IMR-90 (cell line): Measurements from ENCODE around the gene B3GAT1. TPM values are rescaled to one million over a fixed set of nuclear protein-coding genes. Genes with fewer than 3 reads are reported as not detected.

Experiments used
- ATAC-seq: fragments of 200-7000 bp; cut with Tn5 transposase; 2 replicates; pipeline ENCODE4 v1.9.1; 2020; ENCODE audit warnings: low read depth, mild to moderate bottlenecking, moderate library complexity
- BruUV-seq: library from RNA; stranded (reverse); fragments of 400-500 nt; replicated peaks from 2 replicates; lab custom pipeline; 2021; lab: Mats Ljungman, UMichigan
- CTCF ChIA-PET: fragments of 300-600 bp; formaldehyde crosslinking; extraction: SDS; loops from one replicate; lab custom pipeline; 2021; ENCODE audit warnings: antibody characterized with exemption; lab: Yijun Ruan, JAX
- POLR2A ChIA-PET: fragments of 300-600 bp; sonication (Branson Sonifier 250); formaldehyde crosslinking; loops from one replicate; lab custom pipeline; 2022; ENCODE audit warnings: antibody characterized with exemption; ENCODE audit not compliant: unreplicated experiment; lab: Charles Lee
- DNase-seq: peaks from one replicate; pipeline ENCODE4 v3.0.0; 2013
- H2AFZ ChIP-seq: replicated peaks from 2 replicates; pipeline ENCODE3; 2013; ENCODE audit warnings: low read length, mild to moderate bottlenecking; ENCODE audit not compliant: poor library complexity
- H2AK5ac ChIP-seq: 2 replicates; pipeline ENCODE4 v1.6.1; 2013; ENCODE audit warnings: low read depth, low read length, inconsistent platforms
- H2AK9ac ChIP-seq: replicated peaks from 2 replicates; pipeline ENCODE3; 2013; ENCODE audit warnings: mild to moderate bottlenecking, low read depth, low read length, moderate library complexity; ENCODE audit not compliant: poor library complexity
- H2BK120ac ChIP-seq: 2 replicates; pipeline ENCODE4 v1.6.1; 2013; ENCODE audit warnings: low read depth, low read length, inconsistent platforms
- H2BK15ac ChIP-seq: 3 replicates; pipeline ENCODE4 v1.6.1; 2013; ENCODE audit warnings: low read depth, low read length, inconsistent platforms
- H2BK20ac ChIP-seq: 2 replicates; pipeline ENCODE4 v1.6.1; 2013; ENCODE audit warnings: low read depth, mild to moderate bottlenecking, inconsistent platforms, low read length, moderate library complexity
- H2BK5ac ChIP-seq: 2 replicates; pipeline ENCODE4 v1.6.1; 2013; ENCODE audit warnings: mild to moderate bottlenecking, low read depth, low read length, inconsistent platforms; ENCODE audit not compliant: poor library complexity, severe bottlenecking
- H3K14ac ChIP-seq: replicated peaks from 2 replicates; pipeline ENCODE4 v1.6.1; 2013; ENCODE audit warnings: low read depth, low read length, inconsistent platforms
- H3K18ac ChIP-seq: 2 replicates; pipeline ENCODE4 v1.6.1; 2013; ENCODE audit warnings: low read depth, low read length, control low read depth
- H3K23ac ChIP-seq: 2 replicates; pipeline ENCODE4 v1.6.1; 2013; ENCODE audit warnings: low read depth, low read length, inconsistent platforms
- H3K27ac ChIP-seq: 2 replicates; pipeline ENCODE4 v1.5.1; 2013; ENCODE audit warnings: mild to moderate bottlenecking, control low read depth, low read length; ENCODE audit not compliant: insufficient read depth
- H3K27me3 ChIP-seq: 2 replicates; pipeline ENCODE4 v1.6.1; 2013; ENCODE audit warnings: low read length; ENCODE audit not compliant: control insufficient read depth, insufficient read depth
- H3K36me3 ChIP-seq: 2 replicates; pipeline ENCODE4 v1.6.1; 2013; ENCODE audit warnings: low read length, mixed read lengths; ENCODE audit not compliant: control insufficient read depth, insufficient read depth
- H3K4ac ChIP-seq: 2 replicates; pipeline ENCODE4 v1.6.1; 2013; ENCODE audit warnings: low read depth, low read length, inconsistent platforms
- H3K4me1 ChIP-seq: 2 replicates; pipeline ENCODE4 v1.6.1; 2013; ENCODE audit warnings: low read length, mixed read lengths; ENCODE audit not compliant: control insufficient read depth, insufficient read depth
- H3K4me2 ChIP-seq: 2 replicates; pipeline ENCODE4 v1.6.1; 2013; ENCODE audit warnings: low read depth, mild to moderate bottlenecking, control low read depth, low read length, moderate library complexity
- H3K4me3 ChIP-seq: 2 replicates; pipeline ENCODE4 v1.5.1; 2013; ENCODE audit warnings: low read depth, mild to moderate bottlenecking, control low read depth, low read length, moderate library complexity; ENCODE audit not compliant: insufficient read depth
- H3K56ac ChIP-seq: 2 replicates; pipeline ENCODE4 v1.6.1; 2013; ENCODE audit warnings: low read length, inconsistent platforms; ENCODE audit not compliant: insufficient read depth; ENCODE audit errors: extremely low read depth
- H3K79me1 ChIP-seq, 2 experiments: 2 replicates each; pipeline ENCODE4 v1.6.1; 2013; ENCODE audit warnings: low read length in 2 of 2, inconsistent platforms in 1 of 2, low read depth in 1 of 2
- H3K9ac ChIP-seq: 2 replicates; pipeline ENCODE4 v1.6.1; 2013; ENCODE audit warnings: low read depth, low read length, control low read depth
- H3K9me1 ChIP-seq: 2 replicates; pipeline ENCODE4 v1.6.1; 2013; ENCODE audit warnings: low read length, inconsistent platforms; ENCODE audit not compliant: insufficient read depth
- H3K9me3 ChIP-seq: 2 replicates; pipeline ENCODE4 v1.6.1; 2013; ENCODE audit warnings: low read length; ENCODE audit not compliant: control insufficient read depth, insufficient read depth
- H4K20me1 ChIP-seq: 2 replicates; pipeline ENCODE4 v1.6.1; 2013; ENCODE audit warnings: low read length, inconsistent platforms; ENCODE audit not compliant: insufficient read depth
- H4K5ac ChIP-seq: 2 replicates; pipeline ENCODE4 v1.6.1; 2013; ENCODE audit warnings: mild to moderate bottlenecking, low read depth, low read length, control low read depth
- H4K8ac ChIP-seq, 2 experiments: 2 replicates each; pipeline ENCODE4 v1.6.1; 2013; ENCODE audit warnings: low read depth in 2 of 2, low read length in 2 of 2, control low read depth in 1 of 2, inconsistent platforms in 1 of 2
- H4K91ac ChIP-seq: 2 replicates; pipeline ENCODE4 v1.6.1; 2013; ENCODE audit warnings: low read depth, low read length, inconsistent platforms; ENCODE audit not compliant: insufficient read depth
- BHLHE40 ChIP-seq: fragments of 150-350 bp; IDR thresholded peaks from 2 replicates; pipeline ENCODE4 v1.6.1; 2016; ENCODE audit warnings: mild to moderate bottlenecking, low read depth, low read length
- CEBPB ChIP-seq: IDR thresholded peaks from 2 replicates; pipeline ENCODE4 v1.6.1; 2012; ENCODE audit warnings: low read depth, low read length, improper control_type of control experiment
- CHD1 ChIP-seq: IDR thresholded peaks from 2 replicates; pipeline ENCODE4 v1.6.1; 2012; ENCODE audit warnings: low read depth, low read length, improper control_type of control experiment
- FOS ChIP-seq: fragments of 150-350 bp; IDR thresholded peaks from 2 replicates; pipeline ENCODE4 v1.6.1; 2016; ENCODE audit warnings: low read depth, low read length
- MAFK ChIP-seq: IDR thresholded peaks from 2 replicates; pipeline ENCODE4 v1.6.1; 2012; ENCODE audit warnings: low read depth, low read length, improper control_type of control experiment
- MAZ ChIP-seq: IDR thresholded peaks from 2 replicates; pipeline ENCODE4 v1.6.1; 2012; ENCODE audit warnings: low read depth, mild to moderate bottlenecking, low read length, improper control_type of control experiment, moderate library complexity, borderline replicate concordance
- MXI1 ChIP-seq: IDR thresholded peaks from 2 replicates; pipeline ENCODE4 v1.6.1; 2012; ENCODE audit warnings: low read depth, mild to moderate bottlenecking, low read length, moderate library complexity, borderline replicate concordance
- NFE2L2 ChIP-seq: fragments of 150-350 bp; IDR thresholded peaks from 2 replicates; pipeline ENCODE4 v1.6.1; 2016; ENCODE audit warnings: low read depth, mild to moderate bottlenecking, low read length
- POLR2A ChIP-seq: IDR thresholded peaks from 2 replicates; pipeline ENCODE4 v1.6.1; 2012; ENCODE audit warnings: mild to moderate bottlenecking, low read depth, low read length
- RAD21 ChIP-seq: IDR thresholded peaks from 2 replicates; pipeline ENCODE4 v1.6.1; 2012; ENCODE audit warnings: low read length, improper control_type of control experiment
- RCOR1 ChIP-seq: IDR thresholded peaks from 2 replicates; pipeline ENCODE4 v1.6.1; 2012; ENCODE audit warnings: mild to moderate bottlenecking, low read length, improper control_type of control experiment; ENCODE audit not compliant: insufficient replicate concordance
- RFX5 ChIP-seq: IDR thresholded peaks from 2 replicates; pipeline ENCODE4 v1.8.0; 2012; ENCODE audit warnings: low read depth, mild to moderate bottlenecking, low read length, moderate library complexity
- SMC3 ChIP-seq: fragments of 150-350 bp; IDR thresholded peaks from 2 replicates; pipeline ENCODE4 v1.6.1; 2016; ENCODE audit warnings: low read depth, mild to moderate bottlenecking, antibody characterized with exemption, low read length, moderate library complexity
- WGBS, 2 experiments: methylation state at CpG; one replicate each; pipeline versions ENCODE4 v1.1.5 to v1.1.7; 2013; ENCODE audit warnings: missing lambda C conversion rate in 2 of 2; ENCODE audit not compliant: insufficient read length in 1 of 2; ENCODE audit errors: extremely low coverage in 2 of 2; 5-methylcytosine and 5-hydroxymethylcytosine counted together
- dilution Hi-C: fragments of 300-500 bp; cut with HindIII; formaldehyde crosslinking; loops from one replicate; pipeline ENCODE4 v1.14.3; 2018; ENCODE audit warnings: low sequenced_read_pairs; ENCODE audit not compliant: unreplicated experiment
- in situ Hi-C: fragments of 300-500 bp; cut with MboI; formaldehyde crosslinking; loops from 3 replicates; pipeline ENCODE4 v1.14.3; 2019; ENCODE audit warnings: low sequenced_read_pairs, inconsistent platforms, mixed read lengths
- intact Hi-C: fragments of 100-400 bp; cut with micrococcal nuclease; formaldehyde crosslinking; loops from 2 replicates; pipeline ENCODE4 v1.10.0; 2022
- polyA plus RNA-seq, 3 experiments: library from polyadenylated mRNA; depleted of rRNA; stranded (reverse); fragments of >200 nt; gene quantifications; 2 replicates each; pipeline ENCODE4 v1.2.3, GENCODE V29; 2012; ENCODE audit warnings: low replicate concordance in 1 of 3
- total RNA-seq: library from RNA; depleted of rRNA; stranded (reverse); fragments of >200 nt; gene quantifications from 2 replicates; pipeline ENCODE4 v1.2.3, GENCODE V29; 2012
- TF ChIP-seq, protein P1 (sequence below): conservative IDR thresholded peaks from 2 replicates; pipeline ENCODE4 v1.5.1; 2012; ENCODE audit warnings: mild to moderate bottlenecking, low read depth, low read length, improper control_type of control experiment
- TF ChIP-seq, protein P2 (sequence below): fragments of 150-350 bp; IDR thresholded peaks from 2 replicates; pipeline ENCODE4 v1.6.1; 2017; ENCODE audit warnings: mild to moderate bottlenecking, antibody characterized with exemption, low read length, low read depth
- TF ChIP-seq, protein P3 (sequence below): fragments of 150-350 bp; IDR thresholded peaks from 2 replicates; pipeline ENCODE4 v1.6.1; 2016; ENCODE audit warnings: low read depth, mild to moderate bottlenecking, low read length, moderate library complexity, borderline replicate concordance

B3GAT1 gene
- total and polyA plus RNA-seq, 2 of the 4 experiments (the other 2 are of a cell fraction): not detected

DNA sequence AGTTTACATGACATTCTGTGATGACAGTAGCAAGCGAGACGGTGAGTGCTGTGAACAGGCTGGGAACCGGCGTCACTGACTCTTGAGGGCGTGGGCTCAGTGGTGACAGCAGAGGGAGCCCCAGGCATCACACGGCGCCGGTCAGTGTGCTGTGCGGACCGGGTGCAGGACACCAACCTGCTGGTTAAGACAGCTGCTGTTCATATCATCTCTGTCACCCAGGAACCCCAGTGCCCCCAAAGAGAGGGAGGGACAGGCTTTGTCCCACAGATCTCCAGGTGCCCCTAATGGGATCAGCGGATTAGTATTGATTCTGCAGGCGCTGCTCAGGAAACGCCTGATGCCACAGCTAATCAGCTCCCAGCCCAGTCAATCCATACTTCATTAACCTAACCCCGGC lies 18.4 kb downstream of the B3GAT1 start:
- ChIA-PET CTCF (no interaction called here), POLR2A (no interaction called here)
- no peak overlapping the region for H2AK5ac ChIP-seq
- H3K18ac ChIP-seq: no peak overlapping the region
- no peak overlapping the region for H2BK15ac ChIP-seq
- H3K9me3 ChIP-seq: peaks cover 54% of the 10 kb centered on the region
- H2BK120ac ChIP-seq: no peak overlapping the region
- no peak overlapping the region for H4K5ac ChIP-seq
- H3K4me1 ChIP-seq: no peaks in the 10 kb centered on the region
- H3K79me1 ChIP-seq: no peaks in the 10 kb centered on the region
- dilution Hi-C loops: no loop called here
- no peak overlapping the region for H3K56ac ChIP-seq
- no peaks in the 10 kb centered on the region for H3K27me3 ChIP-seq
- no TSS peak for BruUV-seq
- no peak overlapping the region for H3K4me2 ChIP-seq
- no peak overlapping the region for H4K91ac ChIP-seq
- H3K36me3 ChIP-seq: no peaks in the 10 kb centered on the region
- in situ Hi-C loops: no loop called here
- H3K27ac ChIP-seq: no peak overlapping the region
- DNase-seq (no peak), ATAC-seq (no peak)
- no peak overlapping the region for H2BK5ac ChIP-seq
- no peak overlapping the region for H3K23ac ChIP-seq
- no peak overlapping the region for H2AFZ ChIP-seq
- H3K4ac ChIP-seq: no peak overlapping the region
- TF ChIP-seq RCOR1 (no peak), NFE2L2 (no peak), RFX5 (no peak), MXI1 (no peak), MAZ (no peak), CEBPB (no peak), RAD21 (no peak), MAFK (no peak), SMC3 (no peak), POLR2A (no peak), CHD1 (no peak), BHLHE40 (no peak), FOS (no peak)
- TF ChIP-seq, protein P1, sequence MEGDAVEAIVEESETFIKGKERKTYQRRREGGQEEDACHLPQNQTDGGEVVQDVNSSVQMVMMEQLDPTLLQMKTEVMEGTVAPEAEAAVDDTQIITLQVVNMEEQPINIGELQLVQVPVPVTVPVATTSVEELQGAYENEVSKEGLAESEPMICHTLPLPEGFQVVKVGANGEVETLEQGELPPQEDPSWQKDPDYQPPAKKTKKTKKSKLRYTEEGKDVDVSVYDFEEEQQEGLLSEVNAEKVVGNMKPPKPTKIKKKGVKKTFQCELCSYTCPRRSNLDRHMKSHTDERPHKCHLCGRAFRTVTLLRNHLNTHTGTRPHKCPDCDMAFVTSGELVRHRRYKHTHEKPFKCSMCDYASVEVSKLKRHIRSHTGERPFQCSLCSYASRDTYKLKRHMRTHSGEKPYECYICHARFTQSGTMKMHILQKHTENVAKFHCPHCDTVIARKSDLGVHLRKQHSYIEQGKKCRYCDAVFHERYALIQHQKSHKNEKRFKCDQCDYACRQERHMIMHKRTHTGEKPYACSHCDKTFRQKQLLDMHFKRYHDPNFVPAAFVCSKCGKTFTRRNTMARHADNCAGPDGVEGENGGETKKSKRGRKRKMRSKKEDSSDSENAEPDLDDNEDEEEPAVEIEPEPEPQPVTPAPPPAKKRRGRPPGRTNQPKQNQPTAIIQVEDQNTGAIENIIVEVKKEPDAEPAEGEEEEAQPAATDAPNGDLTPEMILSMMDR: no peak
- TF ChIP-seq, protein P2, sequence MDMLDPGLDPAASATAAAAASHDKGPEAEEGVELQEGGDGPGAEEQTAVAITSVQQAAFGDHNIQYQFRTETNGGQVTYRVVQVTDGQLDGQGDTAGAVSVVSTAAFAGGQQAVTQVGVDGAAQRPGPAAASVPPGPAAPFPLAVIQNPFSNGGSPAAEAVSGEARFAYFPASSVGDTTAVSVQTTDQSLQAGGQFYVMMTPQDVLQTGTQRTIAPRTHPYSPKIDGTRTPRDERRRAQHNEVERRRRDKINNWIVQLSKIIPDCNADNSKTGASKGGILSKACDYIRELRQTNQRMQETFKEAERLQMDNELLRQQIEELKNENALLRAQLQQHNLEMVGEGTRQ: no peak
- TF ChIP-seq, protein P3, sequence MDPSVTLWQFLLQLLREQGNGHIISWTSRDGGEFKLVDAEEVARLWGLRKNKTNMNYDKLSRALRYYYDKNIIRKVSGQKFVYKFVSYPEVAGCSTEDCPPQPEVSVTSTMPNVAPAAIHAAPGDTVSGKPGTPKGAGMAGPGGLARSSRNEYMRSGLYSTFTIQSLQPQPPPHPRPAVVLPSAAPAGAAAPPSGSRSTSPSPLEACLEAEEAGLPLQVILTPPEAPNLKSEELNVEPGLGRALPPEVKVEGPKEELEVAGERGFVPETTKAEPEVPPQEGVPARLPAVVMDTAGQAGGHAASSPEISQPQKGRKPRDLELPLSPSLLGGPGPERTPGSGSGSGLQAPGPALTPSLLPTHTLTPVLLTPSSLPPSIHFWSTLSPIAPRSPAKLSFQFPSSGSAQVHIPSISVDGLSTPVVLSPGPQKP: no peak
- WGBS, 2 experiments: no CpG with 5 or more reads among the region's 14 CpGs
- H2AK9ac ChIP-seq: no peak overlapping the region
- H4K8ac ChIP-seq: no peak overlapping the region
- H2BK20ac ChIP-seq: no peak overlapping the region
- no peak overlapping the region for H3K9ac ChIP-seq
- no peak overlapping the region for H3K4me3 ChIP-seq
- no peaks in the 10 kb centered on the region for H4K20me1 ChIP-seq
- H3K14ac ChIP-seq: no peak overlapping the region
- intact Hi-C loops: no loop called here
- no peaks in the 10 kb centered on the region for H3K9me1 ChIP-seq
